NB4 (cell line): Measurements from ENCODE around the gene HOXA4.

Experiments used
- CTCF ChIP-seq: IDR thresholded peaks from one replicate; pipeline ENCODE4 v1.5.1; 2012; ENCODE audit warnings: low read depth, low read length
- MAX ChIP-seq: IDR thresholded peaks from 2 replicates; pipeline ENCODE4 v1.6.1; 2011; ENCODE audit warnings: low read depth, low read length
- MYC ChIP-seq: IDR thresholded peaks from 2 replicates; pipeline ENCODE4 v1.6.1; 2011; ENCODE audit warnings: low read depth, low read length
- POLR2A ChIP-seq: IDR thresholded peaks from 2 replicates; pipeline ENCODE4 v1.6.1; 2011; ENCODE audit warnings: mild to moderate bottlenecking; ENCODE audit not compliant: insufficient read length; ENCODE audit errors: extremely low read depth

- TF ChIP-seq CTCF = no peak
- TF ChIP-seq MAX = no peak
- TF ChIP-seq MYC = no peak
- no peak for TF ChIP-seq POLR2A
Measured at GRCh38 chr7:27079234-27079975, 51.2 kb downstream of the HOXA4 start.
